HFFc6 (cell line): ENCODE data around the gene HS6ST3. TPM values are rescaled to one million over a fixed set of nuclear protein-coding genes. Genes with fewer than 3 reads are reported as not detected.

Experiments used
- DNase-seq: peaks from one replicate; pipeline ENCODE4 v3.0.0-alpha.2; 2018
- H3K27ac Mint-ChIP-seq: 2 replicates; pipeline ENCODE4 v1.8.0; 2020; ENCODE audit warnings: mild to moderate bottlenecking, mixed read lengths
- H3K27me3 Mint-ChIP-seq: 2 replicates; pipeline ENCODE4 v1.8.0; 2021; ENCODE audit warnings: mild to moderate bottlenecking, moderate library complexity, mixed read lengths; ENCODE audit not compliant: insufficient read depth
- H3K36me3 Mint-ChIP-seq: 2 replicates; pipeline ENCODE4 v1.8.0; 2021; ENCODE audit warnings: low read depth, mixed read lengths
- H3K4me1 Mint-ChIP-seq: 2 replicates; pipeline ENCODE4 v1.8.0; 2020; ENCODE audit warnings: low read depth, mixed read lengths
- H3K4me3 Mint-ChIP-seq: 2 replicates; pipeline ENCODE4 v1.8.0; 2020; ENCODE audit warnings: mild to moderate bottlenecking, moderate library complexity, mixed read lengths
- H3K9me3 Mint-ChIP-seq: 2 replicates; pipeline ENCODE4 v1.8.0; 2020; ENCODE audit warnings: mild to moderate bottlenecking, mixed read lengths
- CTCF ChIP-seq: fragments of 200-600 bp; sonication (generic); IDR thresholded peaks from 2 replicates; pipeline ENCODE4 v1.5.0; 2021; ENCODE audit warnings: antibody characterized with exemption, mild to moderate bottlenecking
- total RNA-seq, 6 experiments: library from RNA; stranded (reverse); fragmentation: NEBNext Ultra II Directional; extraction: Animal tissue kit (Norgen Biotek cat#: 25700); gene quantifications; 2 replicates in 1 of 6; 3 replicates in 5 of 6; pipeline ENCODE4 v1.2.3, GENCODE V29; 2021

The HS6ST3 gene
- total RNA-seq, 6 experiments from 2014 or later = not detected

DNA sequence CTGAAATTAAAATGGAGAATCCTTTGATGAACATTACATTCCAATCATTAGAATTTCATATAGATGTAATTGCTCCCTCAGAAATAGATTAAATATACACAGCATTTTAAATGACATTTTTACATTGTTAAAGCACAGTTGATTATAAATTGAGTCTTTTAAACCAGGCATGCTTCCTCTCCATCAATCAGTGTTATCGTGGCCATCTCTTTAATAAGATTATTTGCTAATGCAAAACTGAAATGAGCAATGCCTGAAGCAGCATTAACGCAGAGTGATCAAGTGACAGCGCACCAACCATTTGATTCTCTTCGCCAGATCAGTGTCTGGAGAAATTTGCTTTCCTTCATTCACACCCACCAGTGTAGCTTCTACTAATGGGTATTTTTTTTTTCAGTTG lies 644.6 kb downstream of the HS6ST3 start:
- Mint-ChIP-seq H3K27ac (no peak overlapping the region), H3K9me3 (peaks cover 61% of the 10 kb centered on the region), H3K27me3 (no peaks in the 10 kb centered on the region), H3K36me3 (no peaks in the 10 kb centered on the region), H3K4me3 (no peak overlapping the region), H3K4me1 (no peaks in the 10 kb centered on the region)
- TF ChIP-seq CTCF = no peak
- DNase-seq = no peak

DNA sequence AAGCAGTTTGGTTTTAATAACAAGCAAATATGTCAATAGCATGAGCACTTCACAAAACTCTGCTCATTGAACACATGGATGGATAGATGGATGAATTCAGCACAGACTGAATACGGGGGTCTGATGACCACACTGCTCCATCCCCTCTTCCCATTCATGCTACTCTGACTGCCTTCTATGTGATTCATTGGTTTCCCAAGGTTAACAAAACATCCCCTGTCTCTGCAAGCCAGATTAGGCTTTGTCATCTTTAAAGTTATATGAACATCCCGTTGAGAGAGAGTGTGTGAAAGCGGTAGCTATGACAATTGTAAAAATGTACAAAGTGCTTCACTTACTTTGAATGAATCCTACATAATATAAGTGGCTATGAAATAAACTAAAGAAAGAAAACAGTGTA lies 651.9 kb downstream of the HS6ST3 start:
- no peaks in the 10 kb centered on the region for H3K36me3 Mint-ChIP-seq
- no peak overlapping the region for H3K27ac Mint-ChIP-seq
- H3K4me1 Mint-ChIP-seq = no peaks in the 10 kb centered on the region
- peaks cover 49% of the 10 kb centered on the region for H3K9me3 Mint-ChIP-seq
- TF ChIP-seq CTCF = no peak
- no peaks in the 10 kb centered on the region for H3K27me3 Mint-ChIP-seq
- no peak overlapping the region for H3K4me3 Mint-ChIP-seq
- DNase-seq = no peak

GRCh38 chr13:96743296-96744089 lies 653.6 kb downstream of the HS6ST3 start:
- H3K27ac Mint-ChIP-seq = no peak overlapping the region
- DNase-seq = no peak
- H3K4me1 Mint-ChIP-seq = no peaks in the 10 kb centered on the region
- TF ChIP-seq CTCF = no peak
- H3K27me3 Mint-ChIP-seq = no peaks in the 10 kb centered on the region
- peaks cover 53% of the 10 kb centered on the region for H3K9me3 Mint-ChIP-seq
- no peak overlapping the region for H3K4me3 Mint-ChIP-seq
- H3K36me3 Mint-ChIP-seq = no peaks in the 10 kb centered on the region

GRCh38 chr13:96744367-96745331 lies 654.7 kb downstream of the HS6ST3 start:
- no peak overlapping the region for H3K27ac Mint-ChIP-seq
- H3K36me3 Mint-ChIP-seq = no peaks in the 10 kb centered on the region
- no peak for DNase-seq
- H3K4me3 Mint-ChIP-seq = no peak overlapping the region
- no peaks in the 10 kb centered on the region for H3K27me3 Mint-ChIP-seq
- TF ChIP-seq CTCF = no peak
- H3K9me3 Mint-ChIP-seq = peaks cover 50% of the 10 kb centered on the region
- H3K4me1 Mint-ChIP-seq = no peaks in the 10 kb centered on the region

DNA sequence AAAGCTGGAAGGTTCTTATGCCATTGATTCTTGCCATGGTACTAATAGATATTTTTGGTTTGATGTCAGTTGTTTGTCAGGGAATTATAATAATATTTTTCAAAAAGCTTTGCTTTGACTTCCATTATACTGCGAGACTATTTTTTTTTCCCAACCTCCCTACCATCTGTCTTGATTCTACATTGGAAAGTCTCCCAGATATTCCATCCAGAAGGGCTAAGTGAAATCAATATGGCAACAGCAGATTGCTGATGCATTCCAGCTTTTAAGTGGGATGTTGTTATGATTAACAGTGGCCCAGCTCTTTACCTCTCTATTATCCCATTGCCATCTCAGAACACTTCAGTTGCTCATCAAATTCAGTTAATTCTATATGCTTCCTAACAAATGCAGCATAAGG lies 657.0 kb downstream of the HS6ST3 start:
- no peak for DNase-seq
- TF ChIP-seq CTCF = no peak
- H3K4me1 Mint-ChIP-seq = no peaks in the 10 kb centered on the region
- no peaks in the 10 kb centered on the region for H3K27me3 Mint-ChIP-seq
- no peak overlapping the region for H3K4me3 Mint-ChIP-seq
- no peak overlapping the region for H3K27ac Mint-ChIP-seq
- H3K9me3 Mint-ChIP-seq = peaks cover 47% of the 10 kb centered on the region
- H3K36me3 Mint-ChIP-seq = no peaks in the 10 kb centered on the region
